NCI-H446 (cell line): ENCODE data around the gene ELAVL2.
A peak's percentile ranks its signal among the peaks of the same experiment; 100 is the strongest.

Experiments
- DNase-seq, 2 experiments: peaks; one replicate each; lab custom pipeline; 2025; lab: John Stamatoyannopoulos, UW

Gene ELAVL2

DNA sequence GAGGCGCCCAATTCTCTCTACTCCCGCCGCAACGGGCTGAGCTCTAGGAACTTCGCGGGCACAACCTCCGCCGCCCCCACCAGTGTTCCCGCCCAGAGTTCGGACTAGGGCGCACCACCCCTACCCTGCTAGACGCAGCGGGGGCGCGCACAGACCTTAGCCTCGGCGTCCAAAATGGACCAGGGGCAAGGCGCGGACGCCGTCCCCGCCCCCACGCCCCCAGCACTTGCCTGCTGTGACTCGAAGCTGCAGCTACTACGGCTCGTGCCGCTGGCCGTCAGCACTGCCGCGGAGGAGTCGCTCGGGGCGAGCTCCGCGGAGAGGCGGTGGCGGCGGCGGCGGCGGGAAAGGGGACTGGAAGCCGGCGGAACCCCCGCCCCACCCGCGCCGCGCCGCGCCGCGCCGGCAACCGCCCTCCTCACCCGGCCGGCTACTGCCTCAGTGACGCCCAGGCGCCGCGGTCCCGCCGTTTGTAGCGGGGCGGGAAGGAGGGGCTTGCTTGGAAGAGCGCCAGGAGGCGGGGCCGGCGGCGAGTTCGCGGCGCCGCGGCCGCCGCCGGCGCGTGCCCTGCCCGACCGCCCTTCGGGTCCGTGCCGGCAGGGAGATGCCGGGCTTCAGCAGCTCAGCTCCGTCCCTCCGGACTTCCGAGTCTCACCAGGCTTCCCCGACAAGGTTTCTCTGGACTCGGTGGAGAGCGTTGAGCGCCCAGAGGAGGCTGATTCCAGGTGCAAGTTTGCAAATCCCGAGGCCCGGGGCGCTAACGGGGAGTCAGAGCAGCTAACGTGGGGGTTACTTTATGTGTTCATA, 4.5 kb downstream of the ELAVL2 start:
- peak; percentile 70 to 92 for DNase-seq

- peak; percentile 23 to 78 for DNase-seq
Observed at GRCh38 chr9:23820451-23821374, 5.3 kb downstream of the ELAVL2 start.

DNA sequence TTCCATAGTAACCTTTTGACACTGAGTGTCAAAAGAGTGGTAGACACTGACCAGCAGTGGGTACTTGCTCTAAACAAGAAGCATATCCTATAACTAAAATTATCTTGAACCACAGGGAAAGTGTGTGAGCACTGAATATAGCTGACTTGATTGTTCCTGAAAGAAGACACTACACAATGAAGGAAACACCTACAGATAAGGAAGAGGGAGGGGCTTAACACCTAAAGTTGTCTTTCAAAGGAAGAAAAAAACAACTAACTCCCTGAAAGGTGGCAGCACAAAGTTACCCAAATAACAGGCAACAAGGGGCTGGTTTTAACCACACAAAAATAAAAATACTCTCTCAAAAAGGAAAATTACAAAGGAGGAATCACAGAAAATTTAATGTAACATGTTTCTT, 6.6 kb downstream of the ELAVL2 start:
- no peak for DNase-seq

DNA sequence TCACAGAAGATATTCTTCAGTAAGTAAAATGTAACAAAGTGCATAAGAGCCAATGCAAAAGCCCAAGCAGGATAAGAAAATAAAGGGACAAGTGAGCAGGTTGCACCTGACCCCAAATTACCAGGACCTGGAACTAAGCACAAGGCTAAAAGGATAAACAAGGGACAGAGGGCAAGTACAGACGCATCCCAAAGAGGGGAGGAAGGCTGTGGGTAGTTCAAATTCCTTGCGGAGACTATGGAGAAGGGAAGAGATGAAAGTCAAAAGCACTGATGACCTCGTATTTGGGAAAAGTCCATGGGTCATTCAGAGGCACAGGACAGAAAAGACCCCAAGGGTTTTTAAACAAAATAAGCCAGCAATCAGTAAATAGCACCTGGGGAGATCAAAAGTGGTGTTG, 11.8 kb downstream of the ELAVL2 start:
- DNase-seq, result no peak

GRCh38 chr9:23812673-23813072, 13.4 kb downstream of the ELAVL2 start:
- peak in 1 of 2 experiments; percentile 74 for DNase-seq

- DNase-seq, result no peak
Observed at GRCh38 chr9:23811633-23812032, 14.4 kb downstream of the ELAVL2 start.

DNA sequence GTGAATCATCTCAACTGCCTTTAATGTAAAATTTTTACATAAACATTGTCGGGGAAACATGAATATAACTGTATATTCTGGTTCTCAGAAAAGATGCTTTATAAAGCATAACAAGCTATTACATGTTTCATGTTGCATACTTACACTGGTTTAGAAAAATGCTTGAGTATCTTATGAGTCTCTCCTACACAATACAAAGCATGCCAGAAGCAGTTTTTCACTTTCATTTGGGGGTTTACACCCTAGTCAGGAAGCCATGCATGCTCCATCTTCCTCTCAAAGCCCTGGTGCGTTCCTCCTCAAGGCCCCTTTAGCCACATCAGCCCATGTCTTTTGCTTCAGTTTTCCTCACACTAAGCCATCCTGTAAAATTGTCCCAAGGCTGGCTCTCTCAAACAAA, 22.8 kb downstream of the ELAVL2 start:
- DNase-seq, result no peak

DNA sequence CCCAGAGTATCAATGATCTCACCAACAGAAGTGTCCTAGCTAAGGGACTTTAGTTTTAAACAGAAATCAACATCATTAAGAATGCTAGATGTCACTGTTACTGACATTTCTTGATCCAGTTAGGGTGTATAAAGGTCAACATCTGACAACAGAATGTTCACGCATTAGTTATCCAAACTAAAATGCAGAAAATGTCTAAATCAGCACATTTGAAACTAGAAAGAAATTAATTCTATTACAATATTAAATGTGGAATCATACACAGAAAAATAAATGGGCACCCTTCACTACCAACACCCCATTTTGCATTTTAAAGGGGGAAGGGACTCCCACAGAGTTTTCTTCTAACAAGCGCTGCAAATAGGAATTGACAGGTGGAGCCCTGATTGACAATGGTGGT, 24.5 kb downstream of the ELAVL2 start:
- no peak for DNase-seq

DNA sequence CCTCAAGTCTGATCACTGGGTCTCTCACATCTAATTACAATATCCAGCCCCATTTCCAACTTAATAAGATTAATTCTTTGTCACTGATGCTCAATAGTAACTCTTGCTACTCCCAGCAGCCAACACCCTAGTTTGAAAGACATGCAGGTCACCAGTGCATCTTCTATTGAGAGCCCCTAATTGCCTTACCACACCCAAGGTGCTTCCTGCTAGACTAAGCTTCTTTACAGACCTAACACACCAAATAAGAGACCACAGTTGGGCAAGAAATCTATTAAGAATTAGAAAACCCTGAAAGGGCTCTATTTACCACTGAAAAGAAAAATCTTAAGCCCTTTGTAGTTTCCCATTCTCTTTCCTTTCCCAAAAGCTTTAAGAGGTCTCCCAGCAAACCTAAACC, 26.5 kb downstream of the ELAVL2 start:
- DNase-seq, result no peak

DNA sequence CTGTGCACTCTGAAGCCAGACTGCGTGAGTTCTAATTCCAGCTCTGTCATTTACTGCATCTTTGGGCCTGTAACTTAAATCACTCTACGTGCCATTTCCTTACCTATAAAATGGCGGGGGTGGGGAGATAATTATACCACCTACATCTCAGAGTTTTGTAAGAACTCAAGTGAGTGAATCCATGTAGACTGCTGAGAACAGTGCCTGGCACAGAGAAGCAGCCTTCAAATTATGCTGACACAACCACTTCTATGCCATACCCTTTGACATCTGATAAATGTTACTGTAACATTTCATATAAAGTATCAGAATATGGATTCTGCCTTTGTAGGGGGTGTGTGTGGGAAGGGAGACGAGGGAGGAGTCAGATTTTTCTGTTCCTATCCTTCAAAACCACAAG, 27.7 kb downstream of the ELAVL2 start:
- no peak for DNase-seq

GRCh38 chr9:23796209-23796608, 29.8 kb downstream of the ELAVL2 start:
- no peak for DNase-seq

DNA sequence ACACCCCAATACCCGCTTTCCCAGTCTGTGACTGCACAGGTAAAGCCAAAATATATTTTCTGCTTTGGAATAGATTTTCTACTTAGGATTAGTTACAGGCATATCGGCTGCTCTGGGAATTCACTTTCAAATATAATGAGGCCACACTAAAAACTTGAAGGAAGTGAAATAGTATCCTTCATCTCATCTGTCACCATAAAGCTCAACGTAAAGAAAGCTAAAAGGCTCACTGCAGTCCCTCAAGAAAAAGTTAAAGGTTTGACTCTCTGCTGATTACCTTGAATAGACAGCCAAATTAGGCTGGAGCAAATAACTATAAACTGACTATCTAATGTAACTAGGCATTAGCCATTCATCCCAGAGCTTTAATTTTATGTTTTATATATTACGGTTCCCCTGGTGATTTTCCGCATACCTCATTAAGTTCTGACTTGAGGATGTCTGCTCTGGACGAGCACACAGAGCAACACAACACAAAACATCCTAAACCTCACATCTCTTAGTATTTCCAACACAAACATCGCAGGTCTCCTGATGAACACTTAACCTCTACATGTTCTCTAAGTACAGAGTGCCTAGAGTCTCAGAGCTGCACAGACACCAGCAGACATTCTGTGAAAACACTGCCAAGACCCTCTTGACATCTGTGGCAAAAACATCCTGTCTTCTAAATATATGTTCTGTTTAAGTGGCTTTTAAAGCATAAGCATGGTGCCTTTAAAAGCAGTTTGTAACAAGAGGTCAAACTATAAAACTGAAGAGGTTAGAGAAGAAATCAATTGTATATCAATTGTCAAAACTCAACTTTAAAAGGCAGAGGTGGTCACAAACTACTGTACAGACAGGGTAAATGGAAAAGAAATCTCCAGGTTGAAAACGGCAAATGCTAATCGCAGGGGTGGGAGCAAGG, 35.4 kb downstream of the ELAVL2 start:
- DNase-seq, result no peak

GRCh38 chr9:23789529-23790254, 36.3 kb downstream of the ELAVL2 start:
- DNase-seq, result no peak

GRCh38 chr9:23784962-23785361, 41.1 kb downstream of the ELAVL2 start:
- DNase-seq, result no peak

DNA sequence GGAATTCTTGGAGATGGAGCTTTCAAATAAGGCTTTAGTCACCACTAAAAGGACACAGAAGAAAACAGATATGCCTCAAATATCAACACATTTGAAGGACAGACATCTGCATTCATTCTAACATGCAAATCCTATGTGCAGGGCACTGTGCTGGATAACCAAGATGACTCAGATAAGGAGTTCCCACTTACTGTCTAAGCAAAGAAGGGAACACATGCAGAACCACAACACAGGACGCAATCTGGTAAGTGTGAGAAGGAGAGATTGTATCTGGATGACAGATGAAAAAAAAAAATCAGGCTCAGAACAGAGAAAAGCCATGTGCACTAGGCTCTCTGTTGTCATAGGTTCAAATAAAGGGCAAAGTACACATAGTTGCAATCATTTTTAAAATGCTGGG, 42.5 kb downstream of the ELAVL2 start:
- DNase-seq, result no peak

DNA sequence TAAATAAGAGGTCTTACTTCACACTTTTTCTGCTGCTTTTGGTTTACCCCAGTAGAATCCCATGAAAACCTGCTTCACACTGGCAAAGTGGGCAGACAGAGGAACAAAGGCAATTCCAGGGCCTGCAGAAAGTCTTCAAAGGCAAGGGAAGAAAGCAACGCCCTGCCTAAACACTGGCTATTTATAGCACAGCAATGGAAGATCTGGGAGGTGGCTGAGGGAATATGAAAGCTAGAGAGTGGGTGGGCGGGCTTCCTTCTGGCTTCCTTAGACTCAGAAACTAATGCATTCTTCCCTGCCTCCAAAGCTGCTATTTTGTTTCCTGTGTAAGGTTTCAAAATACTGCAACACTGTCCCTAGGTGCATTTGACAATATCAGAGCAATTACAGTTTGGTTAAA, 46.8 kb downstream of the ELAVL2 start:
- no peak for DNase-seq

- DNase-seq, result no peak
Observed at GRCh38 chr9:23777328-23777727, 48.7 kb downstream of the ELAVL2 start.

DNA sequence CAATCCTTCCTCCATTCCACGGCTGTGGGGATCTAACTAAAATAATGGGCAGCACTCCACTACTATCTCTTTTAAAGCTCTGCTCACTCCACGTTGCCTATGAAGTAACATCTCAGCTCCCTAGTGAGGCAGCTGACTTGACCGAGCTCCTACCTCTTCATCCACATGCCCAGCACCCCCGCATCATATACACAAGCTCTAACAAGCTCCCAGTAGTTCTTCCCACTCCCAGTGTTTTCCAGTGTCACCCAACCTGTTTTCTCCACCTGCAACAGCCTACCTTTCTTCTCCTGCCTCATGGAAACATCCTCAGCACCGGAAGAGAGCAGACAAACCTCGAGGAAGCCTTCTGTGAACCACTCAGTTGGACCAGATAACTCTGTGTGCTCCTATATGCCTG, 50.5 kb downstream of the ELAVL2 start:
- no peak for DNase-seq

- DNase-seq, result no peak
Observed at GRCh38 chr9:23774266-23774665, 51.8 kb downstream of the ELAVL2 start.

DNA sequence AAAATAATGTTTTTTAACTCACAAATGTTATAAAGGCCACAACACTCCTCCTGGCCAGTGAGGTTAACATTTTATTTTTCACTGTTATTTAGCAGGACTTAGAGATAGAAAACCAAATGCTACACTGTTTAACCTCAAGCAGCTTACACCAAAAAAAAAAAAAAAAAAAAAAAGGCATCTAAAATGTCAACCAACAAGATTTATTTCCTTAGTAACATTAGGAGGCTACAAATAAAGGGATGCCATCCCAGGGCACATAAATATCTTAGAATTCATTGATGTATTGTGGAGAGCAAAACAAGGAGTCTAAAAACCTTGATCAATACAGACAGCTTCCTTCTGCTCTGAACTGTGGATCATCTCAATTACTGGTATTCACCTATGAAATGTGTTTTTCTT, 53.7 kb downstream of the ELAVL2 start:
- DNase-seq, result no peak

DNA sequence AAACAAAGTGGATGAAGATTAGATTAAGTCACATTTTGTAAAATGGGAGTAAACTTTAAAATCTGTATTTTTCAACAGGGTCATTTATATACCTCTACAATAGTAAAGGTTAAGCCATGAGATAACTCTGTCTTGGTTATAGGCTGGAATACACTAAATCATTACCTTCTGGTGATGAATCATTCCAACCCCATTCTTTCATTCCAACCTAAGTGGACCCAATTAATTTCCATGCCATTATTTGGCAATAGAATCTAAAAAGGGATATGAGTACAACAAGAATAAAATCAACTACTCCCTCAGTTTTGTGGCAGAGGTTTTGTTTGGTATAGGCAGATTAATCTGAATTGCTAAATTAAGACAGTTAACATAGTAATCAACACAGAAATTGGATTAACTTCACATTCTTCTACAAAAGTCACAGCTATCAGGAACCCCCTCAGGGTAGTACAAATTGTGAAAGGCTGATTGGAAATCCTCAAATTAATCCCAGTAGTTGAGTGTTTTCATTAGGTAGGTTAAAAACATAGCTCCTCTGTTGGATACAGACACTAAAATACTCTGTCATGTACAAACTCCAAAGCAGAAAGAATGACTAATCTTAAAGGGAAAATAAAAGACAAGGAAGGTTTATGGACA, 54.2 kb downstream of the ELAVL2 start:
- no peak for DNase-seq
